HCT116 (cell line): ENCODE measurements around the gene BICRAL.

ENCODE experiments used
- POLR2A ChIP-seq: IDR thresholded peaks from 2 replicates; pipeline ENCODE4 v1.7.0; 2011; ENCODE audit warnings: borderline replicate concordance; ENCODE audit not compliant: insufficient read depth, insufficient read length; ENCODE audit errors: extremely low read depth
- POLR2AphosphoS5 ChIP-seq: IDR thresholded peaks from 2 replicates; pipeline ENCODE4 v1.6.1; 2011; ENCODE audit warnings: mild to moderate bottlenecking, low read depth, low read length, moderate library complexity
- RAD21 ChIP-seq: IDR thresholded peaks from 2 replicates; pipeline ENCODE4 v1.6.1; 2012; ENCODE audit warnings: low read depth, mild to moderate bottlenecking
- SP1 ChIP-seq: IDR thresholded peaks from 2 replicates; pipeline ENCODE4 v1.6.1; 2012; ENCODE audit warnings: low read depth
- TCF7L2 ChIP-seq: IDR thresholded peaks from 2 replicates; pipeline ENCODE4 v1.7.0; 2011; ENCODE audit warnings: borderline replicate concordance, inconsistent platforms; ENCODE audit not compliant: insufficient read depth, insufficient read length; ENCODE audit errors: extremely low read depth
- YY1 ChIP-seq: IDR thresholded peaks from 2 replicates; pipeline ENCODE4 v1.6.1; 2011; ENCODE audit warnings: low read length, low read depth, moderate library complexity, mild to moderate bottlenecking; ENCODE audit not compliant: insufficient replicate concordance; ENCODE audit errors: extremely low read depth
- TF ChIP-seq, protein P1 (sequence below), 3 experiments: fragments of 200-600 bp in 1 of 3; sonication (generic) in 1 of 3; IDR thresholded peaks in 2 of 3; conservative IDR thresholded peaks in 1 of 3; 2 replicates each; pipeline ENCODE4 v1.5.1; 2012 to 2017; ENCODE audit warnings: low read depth in 2 of 3, low read length in 2 of 3, antibody characterized with exemption in 1 of 3, borderline replicate concordance in 1 of 3, control low read depth in 1 of 3, mild to moderate bottlenecking in 1 of 3, mixed read lengths in 1 of 3, mixed run types in 1 of 3, moderate library complexity in 1 of 3; ENCODE audit not compliant: insufficient read depth in 1 of 3
- TF ChIP-seq, protein P2 (sequence below): IDR thresholded peaks from 2 replicates; pipeline ENCODE4 v1.6.1; 2012; ENCODE audit warnings: low read depth
- TF ChIP-seq, protein P3 (sequence below): IDR thresholded peaks from 2 replicates; pipeline ENCODE4 v1.6.1; 2011; ENCODE audit warnings: mild to moderate bottlenecking, low read length, moderate library complexity; ENCODE audit not compliant: insufficient replicate concordance; ENCODE audit errors: extremely low read depth

DNA sequence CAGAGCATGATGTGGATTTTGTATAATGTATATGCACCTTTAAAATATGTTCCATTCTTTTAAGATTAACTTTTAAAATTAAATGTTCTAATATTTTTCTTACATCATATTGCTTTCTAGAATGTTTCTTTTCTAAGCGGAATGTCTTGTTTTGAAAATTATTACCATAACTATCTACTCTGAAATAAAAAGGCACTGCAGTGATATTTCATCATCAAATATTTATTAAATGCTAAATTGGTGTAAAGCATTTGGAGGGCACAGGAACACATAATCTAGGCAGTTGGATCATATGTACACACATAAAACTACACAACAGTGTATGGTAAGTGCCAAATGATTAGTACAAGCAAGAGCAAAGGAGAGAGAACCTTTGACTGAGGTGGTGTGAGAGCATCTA, 13.8 kb downstream of the BICRAL start:
- no peak for TF ChIP-seq RAD21
- TF ChIP-seq, protein P1, sequence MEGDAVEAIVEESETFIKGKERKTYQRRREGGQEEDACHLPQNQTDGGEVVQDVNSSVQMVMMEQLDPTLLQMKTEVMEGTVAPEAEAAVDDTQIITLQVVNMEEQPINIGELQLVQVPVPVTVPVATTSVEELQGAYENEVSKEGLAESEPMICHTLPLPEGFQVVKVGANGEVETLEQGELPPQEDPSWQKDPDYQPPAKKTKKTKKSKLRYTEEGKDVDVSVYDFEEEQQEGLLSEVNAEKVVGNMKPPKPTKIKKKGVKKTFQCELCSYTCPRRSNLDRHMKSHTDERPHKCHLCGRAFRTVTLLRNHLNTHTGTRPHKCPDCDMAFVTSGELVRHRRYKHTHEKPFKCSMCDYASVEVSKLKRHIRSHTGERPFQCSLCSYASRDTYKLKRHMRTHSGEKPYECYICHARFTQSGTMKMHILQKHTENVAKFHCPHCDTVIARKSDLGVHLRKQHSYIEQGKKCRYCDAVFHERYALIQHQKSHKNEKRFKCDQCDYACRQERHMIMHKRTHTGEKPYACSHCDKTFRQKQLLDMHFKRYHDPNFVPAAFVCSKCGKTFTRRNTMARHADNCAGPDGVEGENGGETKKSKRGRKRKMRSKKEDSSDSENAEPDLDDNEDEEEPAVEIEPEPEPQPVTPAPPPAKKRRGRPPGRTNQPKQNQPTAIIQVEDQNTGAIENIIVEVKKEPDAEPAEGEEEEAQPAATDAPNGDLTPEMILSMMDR (IDR thresholded peaks at IDR 0.05 in 2 of 3, conservative IDR thresholded peaks at IDR 0.05 in 1 of 3; ENCODE audit: borderline replicate concordance in 1 of 3, insufficient read depth in 1 of 3, low read depth in 2 of 3, low read length in 2 of 3), result no peak
- TF ChIP-seq, protein P2, sequence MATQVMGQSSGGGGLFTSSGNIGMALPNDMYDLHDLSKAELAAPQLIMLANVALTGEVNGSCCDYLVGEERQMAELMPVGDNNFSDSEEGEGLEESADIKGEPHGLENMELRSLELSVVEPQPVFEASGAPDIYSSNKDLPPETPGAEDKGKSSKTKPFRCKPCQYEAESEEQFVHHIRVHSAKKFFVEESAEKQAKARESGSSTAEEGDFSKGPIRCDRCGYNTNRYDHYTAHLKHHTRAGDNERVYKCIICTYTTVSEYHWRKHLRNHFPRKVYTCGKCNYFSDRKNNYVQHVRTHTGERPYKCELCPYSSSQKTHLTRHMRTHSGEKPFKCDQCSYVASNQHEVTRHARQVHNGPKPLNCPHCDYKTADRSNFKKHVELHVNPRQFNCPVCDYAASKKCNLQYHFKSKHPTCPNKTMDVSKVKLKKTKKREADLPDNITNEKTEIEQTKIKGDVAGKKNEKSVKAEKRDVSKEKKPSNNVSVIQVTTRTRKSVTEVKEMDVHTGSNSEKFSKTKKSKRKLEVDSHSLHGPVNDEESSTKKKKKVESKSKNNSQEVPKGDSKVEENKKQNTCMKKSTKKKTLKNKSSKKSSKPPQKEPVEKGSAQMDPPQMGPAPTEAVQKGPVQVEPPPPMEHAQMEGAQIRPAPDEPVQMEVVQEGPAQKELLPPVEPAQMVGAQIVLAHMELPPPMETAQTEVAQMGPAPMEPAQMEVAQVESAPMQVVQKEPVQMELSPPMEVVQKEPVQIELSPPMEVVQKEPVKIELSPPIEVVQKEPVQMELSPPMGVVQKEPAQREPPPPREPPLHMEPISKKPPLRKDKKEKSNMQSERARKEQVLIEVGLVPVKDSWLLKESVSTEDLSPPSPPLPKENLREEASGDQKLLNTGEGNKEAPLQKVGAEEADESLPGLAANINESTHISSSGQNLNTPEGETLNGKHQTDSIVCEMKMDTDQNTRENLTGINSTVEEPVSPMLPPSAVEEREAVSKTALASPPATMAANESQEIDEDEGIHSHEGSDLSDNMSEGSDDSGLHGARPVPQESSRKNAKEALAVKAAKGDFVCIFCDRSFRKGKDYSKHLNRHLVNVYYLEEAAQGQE, result no peak
- TF ChIP-seq TCF7L2, result no peak
- TF ChIP-seq YY1, result no peak
- TF ChIP-seq POLR2AphosphoS5, result no peak
- TF ChIP-seq, protein P3, sequence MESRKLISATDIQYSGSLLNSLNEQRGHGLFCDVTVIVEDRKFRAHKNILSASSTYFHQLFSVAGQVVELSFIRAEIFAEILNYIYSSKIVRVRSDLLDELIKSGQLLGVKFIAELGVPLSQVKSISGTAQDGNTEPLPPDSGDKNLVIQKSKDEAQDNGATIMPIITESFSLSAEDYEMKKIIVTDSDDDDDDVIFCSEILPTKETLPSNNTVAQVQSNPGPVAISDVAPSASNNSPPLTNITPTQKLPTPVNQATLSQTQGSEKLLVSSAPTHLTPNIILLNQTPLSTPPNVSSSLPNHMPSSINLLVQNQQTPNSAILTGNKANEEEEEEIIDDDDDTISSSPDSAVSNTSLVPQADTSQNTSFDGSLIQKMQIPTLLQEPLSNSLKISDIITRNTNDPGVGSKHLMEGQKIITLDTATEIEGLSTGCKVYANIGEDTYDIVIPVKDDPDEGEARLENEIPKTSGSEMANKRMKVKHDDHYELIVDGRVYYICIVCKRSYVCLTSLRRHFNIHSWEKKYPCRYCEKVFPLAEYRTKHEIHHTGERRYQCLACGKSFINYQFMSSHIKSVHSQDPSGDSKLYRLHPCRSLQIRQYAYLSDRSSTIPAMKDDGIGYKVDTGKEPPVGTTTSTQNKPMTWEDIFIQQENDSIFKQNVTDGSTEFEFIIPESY, result no peak
- TF ChIP-seq POLR2A, result no peak
- TF ChIP-seq SP1, result no peak
